GM23338 (cell line): ENCODE results near the gene STEAP3. TPM values are rescaled to one million over a fixed set of nuclear protein-coding genes. Genes with fewer than 3 reads are reported as not detected.

Source experiments
- ATAC-seq: fragments of 200-7000 bp; cut with Tn5 transposase; 3 replicates; pipeline ENCODE4 v1.9.1; 2020
- DNase-seq: peaks from one replicate; pipeline ENCODE4 v3.0.0-alpha.2; 2015; ENCODE audit warnings: low spot score
- H2AFZ ChIP-seq: fragments of 200-600 bp; sonication (generic); 2 replicates; pipeline ENCODE4 v1.8.0; 2016; ENCODE audit warnings: antibody characterized with exemption, mild to moderate bottlenecking, moderate library complexity
- H3F3A ChIP-seq: fragments of 200-600 bp; sonication (generic); replicated peaks from 2 replicates; pipeline ENCODE4 v1.8.0; 2017; ENCODE audit warnings: antibody characterized with exemption, mixed run types, low read depth
- H3K27ac ChIP-seq: fragments of 200-600 bp; sonication (generic); 2 replicates; pipeline ENCODE4 v1.6.1; 2016; ENCODE audit warnings: low read depth
- H3K27me3 ChIP-seq: fragments of 200-600 bp; sonication (generic); 2 replicates; pipeline ENCODE4 v1.8.0; 2016; ENCODE audit warnings: mild to moderate bottlenecking, mixed run types, moderate library complexity; ENCODE audit not compliant: insufficient read depth
- H3K36me3 ChIP-seq: fragments of 200-600 bp; sonication (generic); 2 replicates; pipeline ENCODE4 v1.8.0; 2016; ENCODE audit warnings: mild to moderate bottlenecking; ENCODE audit not compliant: insufficient read depth
- H3K4me1 ChIP-seq: fragments of 200-600 bp; sonication (generic); 2 replicates; pipeline ENCODE4 v1.8.0; 2016; ENCODE audit warnings: mild to moderate bottlenecking, moderate library complexity; ENCODE audit not compliant: insufficient read depth
- H3K4me2 ChIP-seq: fragments of 200-600 bp; sonication (generic); 2 replicates; pipeline ENCODE4 v1.7.1; 2017; ENCODE audit warnings: mixed run types
- H3K4me3 ChIP-seq: fragments of 200-600 bp; sonication (generic); 2 replicates; pipeline ENCODE4 v1.6.1; 2016; ENCODE audit warnings: mixed run types
- H3K79me2 ChIP-seq: fragments of 200-600 bp; sonication (generic); replicated peaks from 2 replicates; pipeline ENCODE4 v1.8.0; 2017; ENCODE audit warnings: mild to moderate bottlenecking; ENCODE audit not compliant: insufficient read depth
- H3K9me2 ChIP-seq: fragments of 200-600 bp; sonication (generic); 2 replicates; pipeline ENCODE4 v1.8.0; 2017; ENCODE audit not compliant: insufficient read depth
- H4K20me1 ChIP-seq: fragments of 200-600 bp; sonication (generic); replicated peaks from 2 replicates; pipeline ENCODE4 v1.8.0; 2017; ENCODE audit warnings: mild to moderate bottlenecking; ENCODE audit not compliant: insufficient read depth
- H3K27ac Mint-ChIP-seq: 2 replicates; pipeline ENCODE4 v1.8.0; 2020; ENCODE audit warnings: inconsistent platforms, mild to moderate bottlenecking, moderate library complexity, mixed read lengths
- H3K27me3 Mint-ChIP-seq: 3 replicates; pipeline ENCODE4 v1.8.0; 2022; ENCODE audit warnings: low read depth, mild to moderate bottlenecking, moderate library complexity, mixed read lengths, inconsistent platforms; ENCODE audit not compliant: insufficient read depth, poor library complexity
- H3K36me3 Mint-ChIP-seq: 3 replicates; pipeline ENCODE4 v1.8.0; 2021; ENCODE audit warnings: low read depth, mild to moderate bottlenecking, inconsistent platforms, moderate library complexity, mixed read lengths
- H3K4me1 Mint-ChIP-seq: 3 replicates; pipeline ENCODE4 v1.8.0; 2020; ENCODE audit warnings: mild to moderate bottlenecking, inconsistent platforms, mixed read lengths
- H3K4me3 Mint-ChIP-seq: 3 replicates; pipeline ENCODE4 v1.8.0; 2021; ENCODE audit warnings: moderate library complexity, mild to moderate bottlenecking, inconsistent platforms, mixed read lengths
- H3K9me3 Mint-ChIP-seq: 3 replicates; pipeline ENCODE4 v1.8.0; 2020; ENCODE audit warnings: moderate library complexity, mild to moderate bottlenecking, inconsistent platforms, mixed read lengths
- CREB1 ChIP-seq: fragments of 250-450 bp; sonication (Bioruptor Pico); IDR thresholded peaks from 2 replicates; pipeline ENCODE4 v1.5.0; 2020; ENCODE audit warnings: low read depth, mild to moderate bottlenecking, moderate library complexity
- EZH2 ChIP-seq: fragments of 200-600 bp; sonication (generic); IDR thresholded peaks from one replicate; pipeline ENCODE4 v1.8.0; 2017; ENCODE audit warnings: antibody characterized with exemption, mild to moderate bottlenecking, low read depth; ENCODE audit not compliant: unreplicated experiment
- EZH2phosphoT487 ChIP-seq: fragments of 200-600 bp; sonication (generic); IDR thresholded peaks from one replicate; pipeline ENCODE4 v1.8.1; 2018; ENCODE audit warnings: antibody characterized with exemption; ENCODE audit not compliant: unreplicated experiment
- JUNB ChIP-seq: IDR thresholded peaks from one replicate; pipeline ENCODE4 v1.6.1; 2016; ENCODE audit warnings: antibody characterized with exemption; ENCODE audit not compliant: unreplicated experiment
- NANOG ChIP-seq: IDR thresholded peaks from 2 replicates; pipeline ENCODE4 v1.6.1; 2016; ENCODE audit warnings: antibody characterized with exemption, borderline replicate concordance
- POLR2AphosphoS5 ChIP-seq: IDR thresholded peaks from 2 replicates; pipeline ENCODE4 v1.6.1; 2016; ENCODE audit warnings: antibody characterized with exemption, low read depth
- STAT1 ChIP-seq: IDR thresholded peaks from one replicate; pipeline ENCODE4 v1.6.1; 2016; ENCODE audit warnings: antibody characterized with exemption; ENCODE audit not compliant: unreplicated experiment
- ZNF114 ChIP-seq: fragments of 250-450 bp; sonication (Bioruptor Pico); IDR thresholded peaks from 2 replicates; pipeline ENCODE4 v1.5.0; 2020; ENCODE audit warnings: mild to moderate bottlenecking, moderate library complexity
- ZNF331 ChIP-seq: fragments of 250-450 bp; sonication (Bioruptor Pico); IDR thresholded peaks from 2 replicates; pipeline ENCODE4 v1.5.0; 2020; ENCODE audit warnings: low read depth, mild to moderate bottlenecking, moderate library complexity
- polyA plus RNA-seq: library from polyadenylated mRNA; unstranded; fragments of >200 nt; fragmentation: Nextera tagmentation; extraction: Ambion mirVana; gene quantifications from 2 replicates; pipeline ENCODE4 v1.2.1, GENCODE V29; 2016
- total RNA-seq: library from RNA; depleted of rRNA; stranded (reverse); fragments of >200 nt; shearing (Covaris generic); gene quantifications from 2 replicates; pipeline ENCODE4 v1.2.3, GENCODE V29; 2014
- TF ChIP-seq, protein P1 (sequence below): IDR thresholded peaks from 2 replicates; pipeline ENCODE4 v1.6.1; 2016; ENCODE audit warnings: antibody characterized with exemption
- TF ChIP-seq, protein P2 (sequence below): IDR thresholded peaks from one replicate; pipeline ENCODE4 v1.6.1; 2018; ENCODE audit warnings: antibody characterized with exemption; ENCODE audit not compliant: unreplicated experiment
- TF ChIP-seq, protein P3 (sequence below): fragments of 250-450 bp; sonication (Bioruptor Pico); IDR thresholded peaks from 2 replicates; pipeline ENCODE4 v1.5.0; 2020; ENCODE audit warnings: mild to moderate bottlenecking, moderate library complexity
- TF ChIP-seq, protein P4 (sequence below), 2 experiments: fragments of 200-600 bp in 1 of 2; sonication (generic) in 1 of 2; conservative IDR thresholded peaks; 2 replicates each; pipeline versions ENCODE4 v1.5.1 to v1.6.1; 2016 to 2017; ENCODE audit warnings: antibody characterized with exemption in 2 of 2, low read depth in 2 of 2, mild to moderate bottlenecking in 2 of 2, moderate library complexity in 1 of 2

Gene STEAP3
- total and polyA plus RNA-seq, 2 experiments from 2014 or later, result 8.6 to 27.3 TPM

DNA sequence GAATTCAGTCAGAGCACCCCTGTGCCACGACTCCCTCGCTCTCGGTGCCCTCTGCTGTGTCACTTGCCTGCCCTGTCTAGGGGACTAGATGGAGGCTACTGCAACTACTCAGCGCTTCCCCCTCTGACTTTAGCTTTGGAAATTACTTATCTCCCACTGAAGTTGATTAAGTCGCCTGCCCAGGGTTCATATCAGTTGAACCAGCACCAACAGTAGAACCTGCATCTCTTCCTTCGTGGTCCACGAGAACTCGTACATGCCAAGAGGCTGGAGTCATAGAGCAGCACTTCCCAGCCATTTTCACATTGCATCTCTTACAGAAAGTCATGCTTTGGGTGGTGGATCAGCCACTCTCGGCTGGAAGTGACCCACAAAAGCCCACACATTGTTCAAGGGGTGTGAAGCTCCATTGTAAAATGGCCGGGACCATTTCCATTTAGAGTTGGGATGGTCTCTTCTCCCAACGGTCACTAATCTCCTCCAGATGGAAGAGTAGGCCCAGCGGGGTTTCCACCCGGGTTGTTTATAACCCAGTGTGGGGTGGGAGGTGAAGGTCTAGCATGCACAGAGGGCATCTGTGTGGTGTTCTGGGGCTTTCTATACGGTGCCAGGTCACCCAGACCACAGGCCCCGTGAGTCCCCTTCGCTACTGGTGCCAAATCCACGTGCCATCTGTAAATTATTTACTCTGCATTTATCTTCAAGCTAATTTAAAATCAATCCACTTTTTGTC, 38.0 kb downstream of the STEAP3 start:
- H3F3A ChIP-seq, result 0 out of 2 replicates have a peak, but pooled peaks cover under 1% of the 10 kb centered on the region
- H3K27me3 ChIP-seq, result no peaks in the 10 kb centered on the region
- no peaks in the 10 kb centered on the region for H3K79me2 ChIP-seq
- no peak for DNase-seq
- H3K4me1 ChIP-seq, result peaks cover 23% of the 10 kb centered on the region
- TF ChIP-seq EZH2 (no peak), ZNF331 (CRISPR knock-in tag) (no peak), EZH2phosphoT487 (no peak), ZNF114 (CRISPR knock-in tag) (no peak), CREB1 (CRISPR knock-in tag) (no peak), JUNB (no peak), STAT1 (no peak), NANOG (no peak), POLR2AphosphoS5 (no peak)
- TF ChIP-seq, protein P1, sequence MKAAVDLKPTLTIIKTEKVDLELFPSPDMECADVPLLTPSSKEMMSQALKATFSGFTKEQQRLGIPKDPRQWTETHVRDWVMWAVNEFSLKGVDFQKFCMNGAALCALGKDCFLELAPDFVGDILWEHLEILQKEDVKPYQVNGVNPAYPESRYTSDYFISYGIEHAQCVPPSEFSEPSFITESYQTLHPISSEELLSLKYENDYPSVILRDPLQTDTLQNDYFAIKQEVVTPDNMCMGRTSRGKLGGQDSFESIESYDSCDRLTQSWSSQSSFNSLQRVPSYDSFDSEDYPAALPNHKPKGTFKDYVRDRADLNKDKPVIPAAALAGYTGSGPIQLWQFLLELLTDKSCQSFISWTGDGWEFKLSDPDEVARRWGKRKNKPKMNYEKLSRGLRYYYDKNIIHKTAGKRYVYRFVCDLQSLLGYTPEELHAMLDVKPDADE, result no peak
- TF ChIP-seq, protein P2, sequence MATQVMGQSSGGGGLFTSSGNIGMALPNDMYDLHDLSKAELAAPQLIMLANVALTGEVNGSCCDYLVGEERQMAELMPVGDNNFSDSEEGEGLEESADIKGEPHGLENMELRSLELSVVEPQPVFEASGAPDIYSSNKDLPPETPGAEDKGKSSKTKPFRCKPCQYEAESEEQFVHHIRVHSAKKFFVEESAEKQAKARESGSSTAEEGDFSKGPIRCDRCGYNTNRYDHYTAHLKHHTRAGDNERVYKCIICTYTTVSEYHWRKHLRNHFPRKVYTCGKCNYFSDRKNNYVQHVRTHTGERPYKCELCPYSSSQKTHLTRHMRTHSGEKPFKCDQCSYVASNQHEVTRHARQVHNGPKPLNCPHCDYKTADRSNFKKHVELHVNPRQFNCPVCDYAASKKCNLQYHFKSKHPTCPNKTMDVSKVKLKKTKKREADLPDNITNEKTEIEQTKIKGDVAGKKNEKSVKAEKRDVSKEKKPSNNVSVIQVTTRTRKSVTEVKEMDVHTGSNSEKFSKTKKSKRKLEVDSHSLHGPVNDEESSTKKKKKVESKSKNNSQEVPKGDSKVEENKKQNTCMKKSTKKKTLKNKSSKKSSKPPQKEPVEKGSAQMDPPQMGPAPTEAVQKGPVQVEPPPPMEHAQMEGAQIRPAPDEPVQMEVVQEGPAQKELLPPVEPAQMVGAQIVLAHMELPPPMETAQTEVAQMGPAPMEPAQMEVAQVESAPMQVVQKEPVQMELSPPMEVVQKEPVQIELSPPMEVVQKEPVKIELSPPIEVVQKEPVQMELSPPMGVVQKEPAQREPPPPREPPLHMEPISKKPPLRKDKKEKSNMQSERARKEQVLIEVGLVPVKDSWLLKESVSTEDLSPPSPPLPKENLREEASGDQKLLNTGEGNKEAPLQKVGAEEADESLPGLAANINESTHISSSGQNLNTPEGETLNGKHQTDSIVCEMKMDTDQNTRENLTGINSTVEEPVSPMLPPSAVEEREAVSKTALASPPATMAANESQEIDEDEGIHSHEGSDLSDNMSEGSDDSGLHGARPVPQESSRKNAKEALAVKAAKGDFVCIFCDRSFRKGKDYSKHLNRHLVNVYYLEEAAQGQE, result no peak
- TF ChIP-seq, protein P3, sequence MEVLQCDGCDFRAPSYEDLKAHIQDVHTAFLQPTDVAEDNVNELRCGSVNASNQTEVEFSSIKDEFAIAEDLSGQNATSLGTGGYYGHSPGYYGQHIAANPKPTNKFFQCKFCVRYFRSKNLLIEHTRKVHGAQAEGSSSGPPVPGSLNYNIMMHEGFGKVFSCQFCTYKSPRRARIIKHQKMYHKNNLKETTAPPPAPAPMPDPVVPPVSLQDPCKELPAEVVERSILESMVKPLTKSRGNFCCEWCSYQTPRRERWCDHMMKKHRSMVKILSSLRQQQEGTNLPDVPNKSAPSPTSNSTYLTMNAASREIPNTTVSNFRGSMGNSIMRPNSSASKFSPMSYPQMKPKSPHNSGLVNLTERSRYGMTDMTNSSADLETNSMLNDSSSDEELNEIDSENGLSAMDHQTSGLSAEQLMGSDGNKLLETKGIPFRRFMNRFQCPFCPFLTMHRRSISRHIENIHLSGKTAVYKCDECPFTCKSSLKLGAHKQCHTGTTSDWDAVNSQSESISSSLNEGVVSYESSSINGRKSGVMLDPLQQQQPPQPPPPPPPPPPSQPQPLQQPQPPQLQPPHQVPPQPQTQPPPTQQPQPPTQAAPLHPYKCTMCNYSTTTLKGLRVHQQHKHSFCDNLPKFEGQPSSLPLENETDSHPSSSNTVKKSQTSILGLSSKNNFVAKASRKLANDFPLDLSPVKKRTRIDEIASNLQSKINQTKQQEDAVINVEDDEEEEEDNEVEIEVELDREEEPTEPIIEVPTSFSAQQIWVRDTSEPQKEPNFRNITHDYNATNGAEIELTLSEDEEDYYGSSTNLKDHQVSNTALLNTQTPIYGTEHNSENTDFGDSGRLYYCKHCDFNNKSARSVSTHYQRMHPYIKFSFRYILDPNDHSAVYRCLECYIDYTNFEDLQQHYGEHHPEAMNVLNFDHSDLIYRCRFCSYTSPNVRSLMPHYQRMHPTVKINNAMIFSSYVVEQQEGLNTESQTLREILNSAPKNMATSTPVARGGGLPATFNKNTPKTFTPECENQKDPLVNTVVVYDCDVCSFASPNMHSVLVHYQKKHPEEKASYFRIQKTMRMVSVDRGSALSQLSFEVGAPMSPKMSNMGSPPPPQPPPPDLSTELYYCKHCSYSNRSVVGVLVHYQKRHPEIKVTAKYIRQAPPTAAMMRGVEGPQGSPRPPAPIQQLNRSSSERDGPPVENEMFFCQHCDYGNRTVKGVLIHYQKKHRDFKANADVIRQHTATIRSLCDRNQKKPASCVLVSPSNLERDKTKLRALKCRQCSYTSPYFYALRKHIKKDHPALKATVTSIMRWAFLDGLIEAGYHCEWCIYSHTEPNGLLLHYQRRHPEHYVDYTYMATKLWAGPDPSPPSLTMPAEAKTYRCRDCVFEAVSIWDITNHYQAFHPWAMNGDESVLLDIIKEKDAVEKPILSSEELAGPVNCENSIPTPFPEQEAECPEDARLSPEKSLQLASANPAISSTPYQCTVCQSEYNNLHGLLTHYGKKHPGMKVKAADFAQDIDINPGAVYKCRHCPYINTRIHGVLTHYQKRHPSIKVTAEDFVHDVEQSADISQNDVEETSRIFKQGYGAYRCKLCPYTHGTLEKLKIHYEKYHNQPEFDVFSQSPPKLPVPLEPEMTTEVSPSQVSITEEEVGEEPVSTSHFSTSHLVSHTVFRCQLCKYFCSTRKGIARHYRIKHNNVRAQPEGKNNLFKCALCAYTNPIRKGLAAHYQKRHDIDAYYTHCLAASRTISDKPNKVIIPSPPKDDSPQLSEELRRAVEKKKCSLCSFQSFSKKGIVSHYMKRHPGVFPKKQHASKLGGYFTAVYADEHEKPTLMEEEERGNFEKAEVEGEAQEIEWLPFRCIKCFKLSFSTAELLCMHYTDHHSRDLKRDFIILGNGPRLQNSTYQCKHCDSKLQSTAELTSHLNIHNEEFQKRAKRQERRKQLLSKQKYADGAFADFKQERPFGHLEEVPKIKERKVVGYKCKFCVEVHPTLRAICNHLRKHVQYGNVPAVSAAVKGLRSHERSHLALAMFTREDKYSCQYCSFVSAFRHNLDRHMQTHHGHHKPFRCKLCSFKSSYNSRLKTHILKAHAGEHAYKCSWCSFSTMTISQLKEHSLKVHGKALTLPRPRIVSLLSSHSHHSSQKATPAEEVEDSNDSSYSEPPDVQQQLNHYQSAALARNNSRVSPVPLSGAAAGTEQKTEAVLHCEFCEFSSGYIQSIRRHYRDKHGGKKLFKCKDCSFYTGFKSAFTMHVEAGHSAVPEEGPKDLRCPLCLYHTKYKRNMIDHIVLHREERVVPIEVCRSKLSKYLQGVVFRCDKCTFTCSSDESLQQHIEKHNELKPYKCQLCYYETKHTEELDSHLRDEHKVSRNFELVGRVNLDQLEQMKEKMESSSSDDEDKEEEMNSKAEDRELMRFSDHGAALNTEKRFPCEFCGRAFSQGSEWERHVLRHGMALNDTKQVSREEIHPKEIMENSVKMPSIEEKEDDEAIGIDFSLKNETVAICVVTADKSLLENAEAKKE (CRISPR knock-in tag), result no peak
- TF ChIP-seq, protein P4, sequence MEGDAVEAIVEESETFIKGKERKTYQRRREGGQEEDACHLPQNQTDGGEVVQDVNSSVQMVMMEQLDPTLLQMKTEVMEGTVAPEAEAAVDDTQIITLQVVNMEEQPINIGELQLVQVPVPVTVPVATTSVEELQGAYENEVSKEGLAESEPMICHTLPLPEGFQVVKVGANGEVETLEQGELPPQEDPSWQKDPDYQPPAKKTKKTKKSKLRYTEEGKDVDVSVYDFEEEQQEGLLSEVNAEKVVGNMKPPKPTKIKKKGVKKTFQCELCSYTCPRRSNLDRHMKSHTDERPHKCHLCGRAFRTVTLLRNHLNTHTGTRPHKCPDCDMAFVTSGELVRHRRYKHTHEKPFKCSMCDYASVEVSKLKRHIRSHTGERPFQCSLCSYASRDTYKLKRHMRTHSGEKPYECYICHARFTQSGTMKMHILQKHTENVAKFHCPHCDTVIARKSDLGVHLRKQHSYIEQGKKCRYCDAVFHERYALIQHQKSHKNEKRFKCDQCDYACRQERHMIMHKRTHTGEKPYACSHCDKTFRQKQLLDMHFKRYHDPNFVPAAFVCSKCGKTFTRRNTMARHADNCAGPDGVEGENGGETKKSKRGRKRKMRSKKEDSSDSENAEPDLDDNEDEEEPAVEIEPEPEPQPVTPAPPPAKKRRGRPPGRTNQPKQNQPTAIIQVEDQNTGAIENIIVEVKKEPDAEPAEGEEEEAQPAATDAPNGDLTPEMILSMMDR (conservative IDR thresholded peaks at IDR 0.05; ENCODE audit: low read depth in 2 of 2), result no peak
- peaks cover 40% of the 10 kb centered on the region for H3K4me1 Mint-ChIP-seq
- ATAC-seq, result no peak
- H3K36me3 Mint-ChIP-seq, result peaks cover 18% of the 10 kb centered on the region
- H3K27ac Mint-ChIP-seq, result no peak overlapping the region
- peaks cover 3% of the 10 kb centered on the region for H3K27me3 Mint-ChIP-seq
- H3K9me2 ChIP-seq, result no peaks in the 10 kb centered on the region
- H2AFZ ChIP-seq, result no peak overlapping the region
- no peak overlapping the region for H3K27ac ChIP-seq
- H3K4me3 Mint-ChIP-seq, result no peak overlapping the region
- H4K20me1 ChIP-seq, result no peaks in the 10 kb centered on the region; the same call in 1 of the 2 replicates
- no peaks in the 10 kb centered on the region for H3K9me3 Mint-ChIP-seq
- no peaks in the 10 kb centered on the region; the same call in 1 of the 2 replicates for H3K36me3 ChIP-seq
- no peak overlapping the region for H3K4me2 ChIP-seq
- H3K4me3 ChIP-seq, result no peak overlapping the region
